HG03354 (cell line): ENCODE data around the gene KLC4.
A peak's percentile ranks its signal among the peaks of the same experiment; 100 is the strongest.
"Not testable (repeated sequence)": the region's sequence is repeated elsewhere in the genome, so short reads cannot be mapped to it uniquely, and the experiment has no call there.

ENCODE experiments used
- ATAC-seq: cut with Tn5 transposase; IDR thresholded peaks from one replicate; pipeline ENCODE4 v1.9.1; 2021; ENCODE audit warnings: mild to moderate bottlenecking; ENCODE audit not compliant: unreplicated experiment, poor library complexity, severe bottlenecking

Gene KLC4

DNA sequence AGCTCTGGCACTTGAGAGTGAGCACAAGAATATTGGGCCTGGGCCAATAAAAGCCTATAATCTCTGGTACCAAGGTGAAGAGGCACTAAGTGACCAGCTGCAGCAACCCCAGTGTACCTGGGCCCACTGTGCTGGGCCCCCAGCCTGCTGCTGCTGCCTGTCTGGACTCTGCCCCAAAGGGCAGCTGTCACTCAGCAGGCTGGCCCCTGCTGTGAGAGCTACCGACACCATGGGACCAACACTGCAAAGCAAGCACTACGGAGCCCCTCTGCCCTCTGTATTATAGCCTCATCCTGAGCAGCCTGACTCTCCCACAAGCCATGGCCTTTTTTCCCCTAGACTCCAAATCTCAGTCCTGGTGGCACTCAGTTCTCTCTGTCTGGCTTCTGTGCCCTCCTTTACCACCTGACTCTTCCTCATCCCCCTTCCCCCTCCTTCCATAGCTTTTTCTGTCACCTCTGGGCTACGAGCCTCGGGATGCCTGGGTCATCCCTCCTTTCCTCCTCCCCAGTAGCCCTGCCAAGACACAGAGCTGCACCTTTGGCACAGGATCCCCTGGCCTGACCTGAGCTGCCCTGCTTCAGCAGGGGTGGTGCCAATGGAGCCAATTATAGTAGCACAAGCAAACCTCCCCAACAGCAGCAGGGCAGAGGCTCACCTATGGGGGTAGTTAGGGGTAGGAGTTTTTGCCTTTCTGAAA, 23.8 kb upstream of the KLC4 start:
- no peak for ATAC-seq

DNA sequence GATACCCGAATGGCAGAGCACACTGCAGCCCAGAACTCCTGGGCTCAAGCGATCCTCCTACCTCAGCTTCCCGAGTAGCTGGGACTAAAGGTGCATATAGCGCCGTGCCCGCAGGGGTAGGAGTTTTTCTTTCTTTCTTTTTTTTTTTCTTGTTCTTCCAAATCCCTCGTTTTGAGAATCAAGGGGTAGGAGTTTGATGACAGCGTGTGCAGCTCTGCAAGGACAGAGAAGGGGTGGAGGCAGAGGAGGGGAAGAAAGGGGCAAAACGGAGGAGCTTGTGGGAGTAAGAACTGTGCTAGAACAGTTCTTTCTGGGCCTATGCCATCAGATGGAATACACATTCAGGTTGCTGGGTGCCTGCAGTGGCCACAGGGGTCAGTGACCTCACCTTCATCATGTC, 22.7 kb upstream of the KLC4 start:
- no peak for ATAC-seq

DNA sequence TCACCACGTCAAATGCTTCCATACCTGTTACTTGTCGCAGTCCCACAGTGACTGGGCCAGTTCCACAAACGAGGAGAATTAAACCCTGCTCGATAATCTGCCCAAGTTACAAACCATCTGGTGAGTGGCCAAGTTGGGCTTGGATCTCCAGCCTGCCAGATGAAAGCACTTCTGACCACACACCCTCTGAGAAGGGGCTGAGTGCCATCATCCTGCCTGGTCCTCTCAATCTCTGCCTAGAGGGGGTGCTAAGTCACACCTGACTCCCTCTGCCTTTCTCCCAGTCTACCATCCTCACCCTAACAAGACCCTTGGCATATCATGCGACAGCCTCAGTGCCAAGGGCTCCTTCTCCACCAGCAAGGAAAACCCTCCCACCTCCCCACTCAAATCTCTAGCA, 22.2 kb upstream of the KLC4 start:
- ATAC-seq: no peak

DNA sequence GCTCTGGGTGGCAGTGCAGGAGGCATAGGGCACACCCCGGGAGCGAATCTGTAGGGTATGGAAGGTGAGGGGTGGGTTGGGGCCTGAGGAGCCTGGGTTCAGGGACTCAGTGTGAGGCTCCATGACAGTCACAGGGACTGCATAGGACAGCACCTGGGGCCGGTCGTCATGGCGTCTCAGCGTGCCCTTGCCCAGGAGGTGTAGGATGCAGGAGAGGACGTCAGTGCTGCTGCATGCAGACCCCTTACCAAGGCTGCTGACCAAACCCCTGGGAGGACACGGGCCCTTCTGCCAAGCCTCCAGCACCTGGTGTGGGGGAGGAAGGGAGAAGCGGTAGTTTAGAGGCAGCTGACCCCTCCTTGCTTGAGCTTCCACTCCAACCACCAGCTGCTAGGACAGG, 21.7 kb upstream of the KLC4 start:
- ATAC-seq: no peak

DNA sequence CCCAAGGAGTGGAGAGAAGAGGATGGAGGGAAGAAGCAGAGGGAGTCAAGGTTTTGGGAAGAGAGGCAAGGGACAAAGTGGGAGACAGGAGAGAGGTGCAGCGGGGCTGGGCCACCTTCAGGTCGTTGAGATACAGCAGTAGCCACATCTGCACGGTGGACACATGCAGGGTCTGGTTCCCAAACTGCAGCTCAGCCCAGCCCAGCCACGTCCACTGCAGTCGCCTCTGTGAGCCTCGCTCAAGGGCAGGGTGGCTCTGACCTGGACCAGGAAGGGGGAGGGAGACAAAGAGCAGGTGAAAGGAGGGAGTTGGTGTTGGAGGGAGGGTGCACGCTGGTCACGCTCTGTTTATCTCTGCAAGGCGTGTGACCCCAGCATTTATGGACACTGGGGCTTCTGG, 20.7 kb upstream of the KLC4 start:
- no peak for ATAC-seq

DNA sequence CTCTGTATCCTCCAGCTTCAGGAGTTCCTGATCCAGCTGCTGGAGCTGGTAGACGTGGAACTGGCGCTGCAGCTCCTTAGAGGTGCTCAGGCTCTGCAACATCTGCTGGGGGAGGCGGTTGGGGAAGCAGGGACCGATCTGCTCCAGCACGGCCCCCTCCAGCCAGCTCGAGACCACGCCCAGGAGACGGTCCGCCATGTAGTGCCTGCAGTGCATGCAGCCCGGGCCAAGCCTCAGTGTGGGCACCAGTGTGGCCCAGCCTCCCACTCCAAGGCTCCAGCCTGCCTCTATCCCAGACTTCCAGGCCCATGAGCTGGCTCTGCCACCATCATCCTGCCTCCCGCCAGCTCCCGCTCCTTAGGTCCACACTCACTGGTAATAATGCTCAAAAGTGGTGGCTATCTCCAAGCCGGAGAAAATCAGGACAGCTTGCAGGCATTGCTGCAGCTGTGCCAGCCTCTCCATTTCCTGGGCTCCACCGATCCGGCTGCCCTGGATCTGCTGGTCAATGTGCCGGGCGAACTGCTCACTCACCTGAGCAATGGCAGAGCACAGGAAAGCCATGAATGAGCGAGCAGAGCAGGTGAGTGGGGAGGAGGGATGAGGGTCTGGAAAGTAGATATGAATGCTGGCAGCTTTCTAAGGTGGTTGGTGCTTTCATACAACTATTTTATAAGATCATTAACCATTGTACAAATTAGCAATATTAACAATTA, 18.7 kb upstream of the KLC4 start:
- ATAC-seq: no peak

DNA sequence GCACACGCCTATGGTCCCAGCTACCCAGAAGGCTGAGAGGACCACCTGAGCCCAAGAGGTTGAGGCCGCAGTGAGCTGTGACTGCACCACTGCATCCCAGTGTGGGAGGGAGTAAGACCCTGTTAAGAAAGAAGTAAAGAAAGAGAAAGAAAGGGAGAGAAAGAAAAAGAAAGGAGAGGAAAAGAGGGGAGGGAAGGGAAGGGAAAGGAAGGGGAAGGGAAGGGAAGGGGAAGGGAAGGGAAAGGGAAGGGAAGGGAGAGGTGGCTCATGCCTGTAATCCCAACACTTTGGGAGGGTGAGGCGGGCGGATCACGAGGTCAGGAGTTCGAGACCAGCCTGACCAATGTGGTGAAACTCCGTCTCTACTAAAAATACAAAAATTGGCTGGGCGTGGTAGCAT, 18.0 kb upstream of the KLC4 start:
- ATAC-seq: not testable (repeated sequence)

DNA sequence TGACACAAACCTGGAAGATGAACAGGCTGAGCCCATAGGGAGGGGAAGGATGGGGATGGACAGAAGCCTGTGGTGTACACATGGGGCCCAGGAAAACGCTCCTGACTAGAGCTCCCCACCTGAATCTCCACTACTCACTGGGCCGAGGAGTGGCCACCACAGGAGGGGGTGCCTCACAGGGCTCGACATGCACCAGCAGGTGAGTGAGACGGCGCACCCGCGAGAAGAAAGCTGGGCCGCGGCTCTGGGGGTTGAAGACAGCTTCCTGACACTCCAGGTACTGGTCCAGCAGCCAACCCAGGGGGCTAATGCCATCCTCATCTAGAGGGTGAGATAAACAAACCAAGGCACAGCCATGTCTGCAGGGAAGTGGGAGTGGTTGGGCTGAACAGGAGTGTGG, 16.1 kb upstream of the KLC4 start:
- ATAC-seq: no peak

DNA sequence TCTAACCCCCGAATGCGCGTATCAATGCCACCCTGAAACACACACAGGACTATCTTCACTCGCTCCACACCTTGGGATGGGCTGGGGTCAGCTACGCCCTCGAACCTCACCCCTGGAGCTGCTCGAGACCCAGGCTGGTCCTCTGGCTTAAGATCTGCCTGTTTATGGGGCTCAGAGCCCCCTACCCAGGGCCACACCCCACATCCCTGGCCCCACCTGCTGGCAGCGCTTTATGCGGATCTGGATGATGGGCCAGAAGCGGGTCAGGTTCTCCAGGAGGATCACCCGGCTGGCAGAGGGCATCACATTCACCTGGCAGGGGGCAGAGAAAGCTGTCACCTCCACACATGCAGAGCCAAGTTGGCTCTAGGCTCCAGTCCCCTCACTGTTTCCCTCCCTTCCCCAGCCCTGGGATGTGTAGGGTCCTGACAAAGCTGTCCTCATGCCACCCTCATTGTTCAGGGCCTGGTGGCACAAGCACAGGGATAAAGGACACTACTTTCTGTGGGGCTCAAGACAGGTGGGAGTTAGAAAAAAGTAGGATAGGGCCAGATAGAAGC, 14.0 kb upstream of the KLC4 start:
- ATAC-seq: no peak

DNA sequence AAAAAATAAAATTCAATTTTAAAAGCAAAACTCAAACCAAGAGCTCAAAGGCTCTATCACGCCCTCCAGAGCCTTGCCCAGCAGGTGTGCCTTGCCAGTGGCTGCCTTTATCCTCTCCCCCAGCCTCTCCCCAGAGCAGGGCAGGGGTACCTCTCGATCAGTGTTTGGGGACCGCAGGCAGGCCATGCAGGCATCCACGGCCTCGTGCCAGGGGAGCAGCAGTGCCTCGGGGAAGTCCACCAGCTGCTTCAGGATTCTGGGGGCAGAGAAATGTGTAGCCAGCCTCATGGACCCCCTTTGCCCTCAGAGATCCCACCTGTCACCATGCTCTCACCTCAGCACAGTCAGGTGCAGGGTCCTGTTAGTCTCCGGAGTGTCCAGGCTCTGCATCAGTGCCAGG, 11.4 kb upstream of the KLC4 start:
- no peak for ATAC-seq

DNA sequence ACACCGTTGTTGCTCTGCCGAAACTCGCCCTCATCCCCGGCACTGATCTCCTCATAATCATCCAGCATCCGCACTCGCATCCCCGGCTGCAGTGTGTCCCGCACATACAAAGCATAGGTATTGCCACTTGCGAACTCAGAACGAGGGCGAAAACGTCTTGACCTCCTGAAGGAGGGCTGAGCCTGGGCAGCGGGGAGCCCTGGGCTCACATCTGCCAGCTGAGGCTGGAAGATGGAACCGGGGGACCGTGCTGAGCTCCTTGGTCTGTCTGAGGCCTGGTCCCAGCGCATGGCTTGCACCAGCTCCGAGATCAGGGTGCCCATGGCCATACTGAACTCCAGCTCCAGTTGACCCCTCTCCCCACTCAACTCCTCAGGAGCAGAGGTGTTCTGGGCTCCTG, 8.4 kb upstream of the KLC4 start:
- ATAC-seq: no peak

DNA sequence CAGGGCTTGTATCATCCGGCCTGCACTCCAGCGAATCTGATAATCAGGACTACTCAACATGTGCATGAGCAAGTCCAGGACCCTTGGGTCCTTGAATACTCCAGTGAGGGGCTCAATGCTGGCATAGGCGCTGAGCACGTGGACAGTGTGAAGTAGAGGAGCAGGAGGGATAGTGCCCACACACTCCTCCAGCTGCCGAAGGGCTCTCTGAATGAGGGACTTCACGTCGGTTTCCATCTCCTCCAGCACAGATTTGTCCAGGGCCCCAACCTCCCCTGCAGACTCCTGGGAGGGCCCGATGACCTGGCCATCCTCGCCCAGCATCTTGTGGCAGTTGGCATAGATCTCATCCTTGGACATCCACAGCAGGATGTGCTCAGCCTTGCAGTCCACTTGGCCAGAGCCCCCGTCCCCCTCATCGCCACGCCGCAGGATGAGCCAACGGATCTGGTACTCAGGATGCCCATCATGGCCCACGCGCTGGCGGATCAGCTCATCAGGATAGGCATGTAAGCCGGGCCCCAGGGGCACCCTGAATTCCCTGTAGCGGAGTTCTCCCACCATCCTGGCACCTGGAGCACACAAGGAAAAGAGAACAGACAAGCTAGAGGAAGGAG, 7.1 kb upstream of the KLC4 start:
- no peak for ATAC-seq

DNA sequence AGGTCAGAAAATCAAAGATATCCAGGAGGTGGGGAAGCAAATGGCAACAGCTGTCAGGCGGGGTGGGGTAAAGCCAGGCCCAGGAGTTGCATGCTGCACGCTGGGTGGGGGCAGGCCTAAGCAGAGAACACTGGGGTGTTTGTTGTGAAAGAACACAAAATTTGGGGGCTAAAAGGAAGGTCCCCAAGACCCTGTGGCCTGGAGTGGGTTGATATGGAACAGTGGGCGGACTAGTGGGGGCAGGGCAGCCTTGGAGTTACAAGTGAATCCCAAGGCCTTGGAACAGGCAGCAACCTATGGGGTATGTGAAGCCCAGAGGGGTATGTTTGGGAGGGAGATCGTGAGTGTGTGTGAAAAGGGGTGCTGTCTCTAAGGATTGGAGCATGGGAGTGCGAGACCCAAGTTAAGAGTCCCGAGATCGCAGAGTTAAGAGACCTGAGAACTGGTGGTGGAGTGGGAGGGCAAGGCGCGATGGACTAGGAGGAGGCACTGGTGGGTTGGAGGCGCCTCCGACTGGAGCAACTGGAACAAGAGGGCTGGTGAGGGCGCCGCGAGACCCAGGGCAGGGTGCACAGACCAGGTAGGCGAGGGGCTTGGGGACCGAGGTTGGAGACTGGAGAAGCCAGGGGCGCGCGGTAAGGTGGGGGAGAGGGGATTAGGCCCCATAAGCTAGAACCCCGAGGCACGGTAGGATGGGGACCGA, 6.4 kb upstream of the KLC4 start:
- ATAC-seq: peak; percentile 15

DNA sequence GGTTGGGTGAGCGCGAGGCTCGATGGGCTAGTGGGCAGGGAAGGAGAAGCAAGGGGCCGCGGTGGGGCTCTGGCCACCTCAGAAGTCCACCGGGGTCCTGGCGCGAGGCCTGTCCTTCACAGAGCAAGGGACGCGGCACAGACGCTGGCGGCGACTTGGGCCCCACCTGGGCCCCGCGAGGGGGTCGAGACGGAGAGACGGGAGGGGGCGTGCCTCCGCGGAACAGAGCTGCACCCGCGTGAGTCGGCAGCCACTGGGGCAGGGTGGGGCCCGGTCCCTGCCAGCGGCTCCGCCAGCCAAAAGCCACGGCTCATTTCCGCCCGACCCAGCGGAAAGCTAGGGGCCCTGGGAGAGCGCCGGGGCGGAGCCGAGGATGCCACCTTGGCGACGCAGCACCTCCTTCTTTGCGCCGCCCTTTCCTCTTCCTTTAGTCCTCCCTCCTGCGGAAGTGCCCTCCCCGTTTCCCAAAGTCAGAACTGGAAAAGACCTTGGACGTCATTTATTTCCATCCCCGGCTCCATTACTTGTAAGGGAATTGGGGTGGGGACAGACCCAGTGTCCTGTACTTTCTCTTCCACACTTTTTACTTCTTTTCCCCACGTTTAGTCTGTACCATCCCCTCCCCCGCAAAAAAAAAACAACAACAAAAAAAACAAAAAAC, 5.8 kb upstream of the KLC4 start, which contains the start of gene CUL7:
CUL7 (minus strand) TSS at position 307 of the 661 bp plus-strand sequence. CDS start 1,063 bp downstream, outside the sequence.
- ATAC-seq: peak; percentile 91

DNA sequence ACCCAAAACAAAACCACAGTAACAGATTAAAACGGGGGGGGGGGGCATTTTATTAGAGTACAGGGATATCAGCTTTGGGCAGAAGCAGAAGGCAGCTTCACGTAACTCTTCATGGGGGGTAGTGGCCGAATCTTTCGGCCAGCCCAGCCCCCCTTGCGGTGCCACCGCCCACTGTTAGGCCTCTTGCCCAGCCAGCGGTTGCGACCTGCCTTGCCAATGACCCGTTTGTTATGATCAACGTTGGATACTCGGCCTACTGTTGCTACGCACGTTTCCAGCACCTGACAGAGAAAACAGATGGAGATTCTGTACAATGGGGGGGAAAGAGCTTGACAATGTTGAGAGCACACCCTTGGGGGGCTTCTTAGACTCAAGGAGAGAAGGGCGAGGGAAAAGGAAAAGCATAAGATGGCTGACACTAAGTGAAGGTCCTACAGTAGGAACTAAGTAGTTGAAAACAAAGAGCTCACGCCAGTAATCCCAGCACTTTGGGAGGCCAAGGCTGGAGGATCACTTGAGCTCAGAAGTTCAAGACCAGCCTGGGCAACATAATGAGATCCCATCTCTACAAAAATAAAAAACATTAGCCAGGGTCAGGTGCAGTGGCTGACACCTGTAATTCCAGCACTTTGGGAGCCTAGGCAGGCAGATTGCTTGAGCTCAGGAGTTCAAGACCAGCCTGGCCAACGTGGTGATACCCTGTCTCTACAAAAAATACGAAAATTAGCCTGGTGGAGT, 5.1 kb upstream of the KLC4 start:
- no peak for ATAC-seq

DNA sequence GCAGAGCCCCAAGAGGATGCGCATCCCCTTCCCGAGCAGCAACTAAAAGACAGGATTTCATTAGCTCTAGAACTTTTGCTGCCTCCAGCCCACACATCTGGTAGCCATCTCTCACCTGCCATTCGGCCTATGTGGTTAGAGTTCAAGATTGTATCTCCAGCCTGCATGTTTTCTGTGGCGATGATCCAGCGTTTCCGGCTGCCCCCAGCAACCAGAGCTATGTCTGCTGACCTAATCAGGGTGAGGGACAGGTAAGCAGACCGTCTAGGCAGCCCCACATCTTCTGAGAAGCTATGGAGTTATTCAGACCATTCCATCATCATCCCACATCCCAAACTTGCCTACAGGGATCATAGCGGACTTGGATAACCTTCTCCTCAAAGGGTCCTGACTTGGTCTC, 3.5 kb upstream of the KLC4 start:
- ATAC-seq: no peak

DNA sequence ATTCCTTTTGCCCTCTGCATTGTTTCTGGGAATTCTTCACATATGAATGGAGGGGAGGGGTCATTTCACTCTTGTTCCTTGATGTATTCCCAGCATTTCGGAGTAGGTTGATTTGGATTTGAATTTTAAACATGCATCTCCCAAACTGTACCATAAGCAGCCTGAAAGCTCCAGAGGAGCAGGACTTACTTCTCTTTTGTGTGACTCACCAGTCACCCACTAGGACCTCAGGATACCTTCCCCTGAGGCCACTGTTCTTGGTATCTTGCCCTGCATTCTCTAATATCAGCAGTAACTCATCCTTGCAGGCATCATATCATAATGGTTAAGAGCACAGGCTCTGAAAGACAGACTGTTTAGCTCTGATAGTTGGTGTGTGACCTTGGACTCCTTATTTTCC, 900 bp upstream of the KLC4 start:
- ATAC-seq: no peak

DNA sequence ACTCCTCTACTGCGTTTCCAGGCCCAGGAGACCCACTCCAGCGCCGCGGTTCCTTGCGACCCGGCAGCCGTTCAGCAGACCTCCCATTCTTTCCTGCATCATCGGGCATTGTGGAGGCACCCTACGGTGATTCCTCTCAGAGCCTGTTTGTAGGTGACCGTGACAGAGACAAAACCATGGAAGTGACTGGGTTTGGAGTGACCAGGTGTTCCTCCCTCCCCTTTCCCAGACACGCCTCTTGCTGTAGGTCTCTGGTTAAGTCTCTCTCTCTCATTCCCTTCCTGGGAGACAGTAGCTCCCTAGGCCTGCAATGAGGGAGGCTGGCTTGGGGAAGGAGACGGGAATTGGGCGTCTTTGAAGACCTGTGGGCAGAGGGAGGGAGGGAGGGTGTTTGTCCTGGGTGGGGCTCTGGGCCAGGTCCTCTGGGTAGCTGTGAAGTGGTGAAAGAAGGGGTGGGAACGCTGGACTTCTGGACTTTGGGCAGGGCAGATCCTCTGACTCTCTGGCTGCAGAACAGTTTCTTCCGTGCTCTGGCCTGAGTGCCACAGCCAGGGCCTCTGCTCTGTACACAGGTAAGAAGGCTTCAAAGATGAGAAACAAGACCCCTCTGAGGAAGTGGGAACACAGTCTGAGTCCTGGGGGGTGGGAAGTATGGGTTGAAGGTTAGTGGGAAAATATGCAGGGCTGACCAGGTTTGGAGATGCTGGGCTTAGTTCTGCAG, 763 bp downstream of the KLC4 start:
- no peak for ATAC-seq
